IMR-90 (cell line): ENCODE measurements around the gene PLA2G2C. TPM values are rescaled to one million over a fixed set of nuclear protein-coding genes. Genes with fewer than 3 reads are reported as not detected.

Experiments
- ATAC-seq: fragments of 200-7000 bp; cut with Tn5 transposase; 2 replicates; pipeline ENCODE4 v1.9.1; 2020; ENCODE audit warnings: low read depth, mild to moderate bottlenecking, moderate library complexity
- BruUV-seq: library from RNA; stranded (reverse); fragments of 400-500 nt; replicated peaks from 2 replicates; lab custom pipeline; 2021; lab: Mats Ljungman, UMichigan
- CTCF ChIA-PET: fragments of 300-600 bp; formaldehyde crosslinking; extraction: SDS; loops from one replicate; lab custom pipeline; 2021; ENCODE audit warnings: antibody characterized with exemption; lab: Yijun Ruan, JAX
- POLR2A ChIA-PET: fragments of 300-600 bp; sonication (Branson Sonifier 250); formaldehyde crosslinking; loops from one replicate; lab custom pipeline; 2022; ENCODE audit warnings: antibody characterized with exemption; ENCODE audit not compliant: unreplicated experiment; lab: Charles Lee
- DNase-seq: peaks from one replicate; pipeline ENCODE4 v3.0.0; 2013
- H2AFZ ChIP-seq: replicated peaks from 2 replicates; pipeline ENCODE3; 2013; ENCODE audit warnings: low read length, mild to moderate bottlenecking; ENCODE audit not compliant: poor library complexity
- H2AK5ac ChIP-seq: 2 replicates; pipeline ENCODE4 v1.6.1; 2013; ENCODE audit warnings: low read depth, low read length, inconsistent platforms
- H2AK9ac ChIP-seq: replicated peaks from 2 replicates; pipeline ENCODE3; 2013; ENCODE audit warnings: mild to moderate bottlenecking, low read depth, low read length, moderate library complexity; ENCODE audit not compliant: poor library complexity
- H2BK120ac ChIP-seq: 2 replicates; pipeline ENCODE4 v1.6.1; 2013; ENCODE audit warnings: low read depth, low read length, inconsistent platforms
- H2BK15ac ChIP-seq: 3 replicates; pipeline ENCODE4 v1.6.1; 2013; ENCODE audit warnings: low read depth, low read length, inconsistent platforms
- H2BK20ac ChIP-seq: 2 replicates; pipeline ENCODE4 v1.6.1; 2013; ENCODE audit warnings: low read depth, mild to moderate bottlenecking, inconsistent platforms, low read length, moderate library complexity
- H2BK5ac ChIP-seq: 2 replicates; pipeline ENCODE4 v1.6.1; 2013; ENCODE audit warnings: mild to moderate bottlenecking, low read depth, low read length, inconsistent platforms; ENCODE audit not compliant: poor library complexity, severe bottlenecking
- H3K14ac ChIP-seq: replicated peaks from 2 replicates; pipeline ENCODE4 v1.6.1; 2013; ENCODE audit warnings: low read depth, low read length, inconsistent platforms
- H3K18ac ChIP-seq: 2 replicates; pipeline ENCODE4 v1.6.1; 2013; ENCODE audit warnings: low read depth, low read length, control low read depth
- H3K23ac ChIP-seq: 2 replicates; pipeline ENCODE4 v1.6.1; 2013; ENCODE audit warnings: low read depth, low read length, inconsistent platforms
- H3K27ac ChIP-seq: 2 replicates; pipeline ENCODE4 v1.5.1; 2013; ENCODE audit warnings: mild to moderate bottlenecking, control low read depth, low read length; ENCODE audit not compliant: insufficient read depth
- H3K27me3 ChIP-seq: 2 replicates; pipeline ENCODE4 v1.6.1; 2013; ENCODE audit warnings: low read length; ENCODE audit not compliant: control insufficient read depth, insufficient read depth
- H3K36me3 ChIP-seq: 2 replicates; pipeline ENCODE4 v1.6.1; 2013; ENCODE audit warnings: low read length, mixed read lengths; ENCODE audit not compliant: control insufficient read depth, insufficient read depth
- H3K4ac ChIP-seq: 2 replicates; pipeline ENCODE4 v1.6.1; 2013; ENCODE audit warnings: low read depth, low read length, inconsistent platforms
- H3K4me1 ChIP-seq: 2 replicates; pipeline ENCODE4 v1.6.1; 2013; ENCODE audit warnings: low read length, mixed read lengths; ENCODE audit not compliant: control insufficient read depth, insufficient read depth
- H3K4me2 ChIP-seq: 2 replicates; pipeline ENCODE4 v1.6.1; 2013; ENCODE audit warnings: low read depth, mild to moderate bottlenecking, control low read depth, low read length, moderate library complexity
- H3K4me3 ChIP-seq: 2 replicates; pipeline ENCODE4 v1.5.1; 2013; ENCODE audit warnings: low read depth, mild to moderate bottlenecking, control low read depth, low read length, moderate library complexity; ENCODE audit not compliant: insufficient read depth
- H3K56ac ChIP-seq: 2 replicates; pipeline ENCODE4 v1.6.1; 2013; ENCODE audit warnings: low read length, inconsistent platforms; ENCODE audit not compliant: insufficient read depth; ENCODE audit errors: extremely low read depth
- H3K79me1 ChIP-seq, 2 experiments: 2 replicates each; pipeline ENCODE4 v1.6.1; 2013; ENCODE audit warnings: low read length in 2 of 2, inconsistent platforms in 1 of 2, low read depth in 1 of 2
- H3K9ac ChIP-seq: 2 replicates; pipeline ENCODE4 v1.6.1; 2013; ENCODE audit warnings: low read depth, low read length, control low read depth
- H3K9me1 ChIP-seq: 2 replicates; pipeline ENCODE4 v1.6.1; 2013; ENCODE audit warnings: low read length, inconsistent platforms; ENCODE audit not compliant: insufficient read depth
- H3K9me3 ChIP-seq: 2 replicates; pipeline ENCODE4 v1.6.1; 2013; ENCODE audit warnings: low read length; ENCODE audit not compliant: control insufficient read depth, insufficient read depth
- H4K20me1 ChIP-seq: 2 replicates; pipeline ENCODE4 v1.6.1; 2013; ENCODE audit warnings: low read length, inconsistent platforms; ENCODE audit not compliant: insufficient read depth
- H4K5ac ChIP-seq: 2 replicates; pipeline ENCODE4 v1.6.1; 2013; ENCODE audit warnings: mild to moderate bottlenecking, low read depth, low read length, control low read depth
- H4K8ac ChIP-seq, 2 experiments: 2 replicates each; pipeline ENCODE4 v1.6.1; 2013; ENCODE audit warnings: low read depth in 2 of 2, low read length in 2 of 2, control low read depth in 1 of 2, inconsistent platforms in 1 of 2
- H4K91ac ChIP-seq: 2 replicates; pipeline ENCODE4 v1.6.1; 2013; ENCODE audit warnings: low read depth, low read length, inconsistent platforms; ENCODE audit not compliant: insufficient read depth
- BHLHE40 ChIP-seq: fragments of 150-350 bp; IDR thresholded peaks from 2 replicates; pipeline ENCODE4 v1.6.1; 2016; ENCODE audit warnings: mild to moderate bottlenecking, low read depth, low read length
- CEBPB ChIP-seq: IDR thresholded peaks from 2 replicates; pipeline ENCODE4 v1.6.1; 2012; ENCODE audit warnings: low read depth, low read length, improper control_type of control experiment
- CHD1 ChIP-seq: IDR thresholded peaks from 2 replicates; pipeline ENCODE4 v1.6.1; 2012; ENCODE audit warnings: low read depth, low read length, improper control_type of control experiment
- CTCF ChIP-seq: conservative IDR thresholded peaks from 2 replicates; pipeline ENCODE4 v1.5.1; 2012; ENCODE audit warnings: mild to moderate bottlenecking, low read depth, low read length, improper control_type of control experiment
- FOS ChIP-seq: fragments of 150-350 bp; IDR thresholded peaks from 2 replicates; pipeline ENCODE4 v1.6.1; 2016; ENCODE audit warnings: low read depth, low read length
- MAFK ChIP-seq: IDR thresholded peaks from 2 replicates; pipeline ENCODE4 v1.6.1; 2012; ENCODE audit warnings: low read depth, low read length, improper control_type of control experiment
- MAZ ChIP-seq: IDR thresholded peaks from 2 replicates; pipeline ENCODE4 v1.6.1; 2012; ENCODE audit warnings: low read depth, mild to moderate bottlenecking, low read length, improper control_type of control experiment, moderate library complexity, borderline replicate concordance
- MXI1 ChIP-seq: IDR thresholded peaks from 2 replicates; pipeline ENCODE4 v1.6.1; 2012; ENCODE audit warnings: low read depth, mild to moderate bottlenecking, low read length, moderate library complexity, borderline replicate concordance
- NFE2L2 ChIP-seq: fragments of 150-350 bp; IDR thresholded peaks from 2 replicates; pipeline ENCODE4 v1.6.1; 2016; ENCODE audit warnings: low read depth, mild to moderate bottlenecking, low read length
- POLR2A ChIP-seq: IDR thresholded peaks from 2 replicates; pipeline ENCODE4 v1.6.1; 2012; ENCODE audit warnings: mild to moderate bottlenecking, low read depth, low read length
- RAD21 ChIP-seq: IDR thresholded peaks from 2 replicates; pipeline ENCODE4 v1.6.1; 2012; ENCODE audit warnings: low read length, improper control_type of control experiment
- RCOR1 ChIP-seq: IDR thresholded peaks from 2 replicates; pipeline ENCODE4 v1.6.1; 2012; ENCODE audit warnings: mild to moderate bottlenecking, low read length, improper control_type of control experiment; ENCODE audit not compliant: insufficient replicate concordance
- RFX5 ChIP-seq: IDR thresholded peaks from 2 replicates; pipeline ENCODE4 v1.8.0; 2012; ENCODE audit warnings: low read depth, mild to moderate bottlenecking, low read length, moderate library complexity
- SMC3 ChIP-seq: fragments of 150-350 bp; IDR thresholded peaks from 2 replicates; pipeline ENCODE4 v1.6.1; 2016; ENCODE audit warnings: low read depth, mild to moderate bottlenecking, antibody characterized with exemption, low read length, moderate library complexity
- WGBS, 2 experiments: methylation state at CpG; one replicate each; pipeline versions ENCODE4 v1.1.5 to v1.1.7; 2013; ENCODE audit warnings: missing lambda C conversion rate in 2 of 2; ENCODE audit not compliant: insufficient read length in 1 of 2; ENCODE audit errors: extremely low coverage in 2 of 2; 5-methylcytosine and 5-hydroxymethylcytosine counted together
- dilution Hi-C: fragments of 300-500 bp; cut with HindIII; formaldehyde crosslinking; loops from one replicate; pipeline ENCODE4 v1.14.3; 2018; ENCODE audit warnings: low sequenced_read_pairs; ENCODE audit not compliant: unreplicated experiment
- in situ Hi-C: fragments of 300-500 bp; cut with MboI; formaldehyde crosslinking; loops from 3 replicates; pipeline ENCODE4 v1.14.3; 2019; ENCODE audit warnings: low sequenced_read_pairs, inconsistent platforms, mixed read lengths
- intact Hi-C: fragments of 100-400 bp; cut with micrococcal nuclease; formaldehyde crosslinking; loops from 2 replicates; pipeline ENCODE4 v1.10.0; 2022
- polyA plus RNA-seq, 3 experiments: library from polyadenylated mRNA; depleted of rRNA; stranded (reverse); fragments of >200 nt; gene quantifications; 2 replicates each; pipeline ENCODE4 v1.2.3, GENCODE V29; 2012; ENCODE audit warnings: low replicate concordance in 1 of 3
- total RNA-seq: library from RNA; depleted of rRNA; stranded (reverse); fragments of >200 nt; gene quantifications from 2 replicates; pipeline ENCODE4 v1.2.3, GENCODE V29; 2012
- TF ChIP-seq, protein P1 (sequence below): fragments of 150-350 bp; IDR thresholded peaks from 2 replicates; pipeline ENCODE4 v1.6.1; 2016; ENCODE audit warnings: low read depth, mild to moderate bottlenecking, low read length, moderate library complexity, borderline replicate concordance
- TF ChIP-seq, protein P2 (sequence below): fragments of 150-350 bp; IDR thresholded peaks from 2 replicates; pipeline ENCODE4 v1.6.1; 2017; ENCODE audit warnings: mild to moderate bottlenecking, antibody characterized with exemption, low read length, low read depth

Gene PLA2G2C
- total and polyA plus RNA-seq, 2 of the 4 experiments (the other 2 are of a cell fraction) = not detected

DNA sequence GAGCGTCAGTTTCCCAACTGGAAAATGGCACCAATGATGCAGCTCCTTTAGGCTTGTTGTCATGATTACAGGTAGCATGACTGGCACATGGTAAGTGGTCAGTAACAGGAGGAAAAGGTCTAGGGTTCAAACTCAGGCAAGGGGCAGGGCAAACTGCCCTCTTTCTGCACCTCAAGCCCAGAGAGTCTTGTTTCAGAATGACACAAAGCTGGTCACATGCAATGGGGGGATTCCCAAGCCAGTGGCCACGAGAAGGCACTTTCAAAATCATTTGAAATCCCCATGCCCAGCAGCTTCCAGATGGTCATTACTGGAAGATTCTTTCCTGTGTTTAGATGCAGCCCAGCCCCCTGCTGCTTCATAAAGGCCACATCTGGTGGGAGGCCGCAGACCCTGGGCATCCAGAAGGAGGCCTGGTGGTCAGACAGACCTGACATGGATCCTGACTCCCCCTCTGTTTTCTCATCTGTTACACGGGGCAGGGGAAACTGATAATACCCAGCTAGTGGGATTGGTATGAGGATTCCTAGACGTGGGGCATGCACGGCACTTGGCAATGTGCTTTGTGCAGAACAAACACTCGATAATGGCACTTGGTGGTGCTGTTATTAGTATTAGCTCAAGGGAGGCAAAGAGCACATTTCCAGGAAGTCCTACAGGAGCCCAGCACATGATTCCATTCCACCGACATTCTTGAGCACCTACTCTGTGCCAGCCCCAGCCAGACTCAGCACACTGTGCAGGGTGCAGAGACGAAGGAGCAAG lies 60.1 kb downstream of the PLA2G2C start:
- POLR2A ChIA-PET = no interaction called here

More for the DNA sequence above, 60.1 kb downstream of the PLA2G2C start:
- no peaks in the 10 kb centered on the region for H3K79me1 ChIP-seq
- no peaks in the 10 kb centered on the region for H3K36me3 ChIP-seq
- H3K4me2 ChIP-seq = no peak overlapping the region
- H3K27me3 ChIP-seq = peaks cover 9% of the 10 kb centered on the region
- H3K27ac ChIP-seq = no peak overlapping the region
- H3K18ac ChIP-seq = no peak overlapping the region
- WGBS, 2 experiments = 88% methylated on average over 4 of the region's 9 CpGs; no CpG with 5 or more reads in 1 of the 2 experiments
- no peak overlapping the region for H2BK15ac ChIP-seq
- no peaks in the 10 kb centered on the region for H3K9me3 ChIP-seq
- in situ Hi-C loops (no loop called here), intact Hi-C loops (no loop called here), dilution Hi-C loops (no loop called here)
- BruUV-seq = no TSS peak
- CTCF ChIA-PET = no interaction called here
- no peak overlapping the region for H2AFZ ChIP-seq
- ATAC-seq (no peak), DNase-seq (no peak)
- no peak overlapping the region for H2AK9ac ChIP-seq
- no peak overlapping the region for H3K56ac ChIP-seq
- H2BK5ac ChIP-seq = no peak overlapping the region
- TF ChIP-seq BHLHE40 (no peak), NFE2L2 (no peak), RCOR1 (no peak), RFX5 (no peak), CHD1 (no peak), CTCF (no peak), MXI1 (no peak), RAD21 (no peak), POLR2A (no peak), MAFK (no peak), FOS (no peak), CEBPB (no peak), SMC3 (no peak), MAZ (no peak)
- TF ChIP-seq, protein P1, sequence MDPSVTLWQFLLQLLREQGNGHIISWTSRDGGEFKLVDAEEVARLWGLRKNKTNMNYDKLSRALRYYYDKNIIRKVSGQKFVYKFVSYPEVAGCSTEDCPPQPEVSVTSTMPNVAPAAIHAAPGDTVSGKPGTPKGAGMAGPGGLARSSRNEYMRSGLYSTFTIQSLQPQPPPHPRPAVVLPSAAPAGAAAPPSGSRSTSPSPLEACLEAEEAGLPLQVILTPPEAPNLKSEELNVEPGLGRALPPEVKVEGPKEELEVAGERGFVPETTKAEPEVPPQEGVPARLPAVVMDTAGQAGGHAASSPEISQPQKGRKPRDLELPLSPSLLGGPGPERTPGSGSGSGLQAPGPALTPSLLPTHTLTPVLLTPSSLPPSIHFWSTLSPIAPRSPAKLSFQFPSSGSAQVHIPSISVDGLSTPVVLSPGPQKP = no peak
- TF ChIP-seq, protein P2, sequence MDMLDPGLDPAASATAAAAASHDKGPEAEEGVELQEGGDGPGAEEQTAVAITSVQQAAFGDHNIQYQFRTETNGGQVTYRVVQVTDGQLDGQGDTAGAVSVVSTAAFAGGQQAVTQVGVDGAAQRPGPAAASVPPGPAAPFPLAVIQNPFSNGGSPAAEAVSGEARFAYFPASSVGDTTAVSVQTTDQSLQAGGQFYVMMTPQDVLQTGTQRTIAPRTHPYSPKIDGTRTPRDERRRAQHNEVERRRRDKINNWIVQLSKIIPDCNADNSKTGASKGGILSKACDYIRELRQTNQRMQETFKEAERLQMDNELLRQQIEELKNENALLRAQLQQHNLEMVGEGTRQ = no peak
- no peak overlapping the region for H4K5ac ChIP-seq
- no peak overlapping the region for H2BK20ac ChIP-seq
- no peak overlapping the region for H3K23ac ChIP-seq
- no peak overlapping the region for H3K9ac ChIP-seq
- no peaks in the 10 kb centered on the region for H3K9me1 ChIP-seq
- no peak overlapping the region for H4K8ac ChIP-seq
- H3K14ac ChIP-seq = no peak overlapping the region
- H2AK5ac ChIP-seq = no peak overlapping the region
- H3K4me1 ChIP-seq = no peaks in the 10 kb centered on the region
- H4K91ac ChIP-seq = no peak overlapping the region
- no peak overlapping the region for H2BK120ac ChIP-seq
- H3K4ac ChIP-seq = no peak overlapping the region
- no peaks in the 10 kb centered on the region for H4K20me1 ChIP-seq
- H3K4me3 ChIP-seq = no peak overlapping the region
